ENCODE measurements around the gene RBMS2. TPM values are rescaled to one million over a fixed set of nuclear protein-coding genes. Genes with fewer than 3 reads are reported as not detected.
A peak's percentile ranks its signal among the peaks of the same experiment; 100 is the strongest.

The RBMS2 gene
- total RNA-seq, 2 experiments from 2014 or later = 10.3 to 14.5 TPM

DNA sequence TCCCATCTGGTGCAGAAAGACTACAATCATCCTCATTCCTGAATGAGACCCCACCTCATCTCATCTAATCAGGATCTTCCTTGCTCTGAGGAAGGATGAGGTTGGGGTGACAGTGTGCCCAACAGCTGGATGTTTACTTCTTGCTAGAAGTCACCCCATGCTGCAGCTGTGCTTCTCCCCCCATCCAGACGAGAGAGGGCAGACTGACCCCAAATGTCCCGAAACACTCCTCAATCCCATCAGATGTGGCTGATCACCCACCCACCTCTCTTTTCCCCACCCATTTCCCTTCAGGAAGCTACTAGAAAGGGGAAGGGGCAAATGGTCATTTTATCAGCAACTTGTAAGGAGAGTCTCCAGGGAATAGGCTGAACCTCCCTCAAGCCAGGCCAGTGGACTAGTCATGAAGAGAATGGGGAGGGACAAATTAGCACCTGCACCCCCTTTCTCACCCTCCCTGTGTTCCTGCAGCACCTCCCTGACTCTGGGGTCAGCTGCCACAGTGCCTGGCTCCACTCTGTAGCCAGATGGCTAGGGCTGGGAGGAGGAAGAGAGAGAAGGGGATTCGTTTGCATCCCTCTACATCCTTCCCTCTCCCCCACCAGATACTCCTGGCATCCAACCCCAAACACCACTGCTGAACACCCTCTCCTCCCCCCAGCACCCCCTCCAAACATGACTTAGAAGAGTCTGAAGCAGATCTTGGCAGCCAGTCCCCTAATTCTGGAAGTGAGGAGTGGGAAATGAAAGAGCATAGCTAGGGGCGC lies 111.3 kb downstream of the RBMS2 start:
- H3K36me3 Mint-ChIP-seq = peaks cover 9% of the 10 kb centered on the region
- POLR2A ChIA-PET = interaction anchor here (0.6 to 5.0 kb wide), 4 partner anchors 9 to 92 kb away, joined by 3 to 53 read pairs (median 28); partner anchors contain the start of genes ATP5F1B, NACA and PTGES3
- H3K4me1 Mint-ChIP-seq = peaks cover 61% of the 10 kb centered on the region
- H3K9me3 Mint-ChIP-seq = no peaks in the 10 kb centered on the region
- DNase-seq = no peak
- peak overlapping the region; percentile 68 for H3K27ac Mint-ChIP-seq
- ATAC-seq (ENCODE audit: low read depth) = no peak
- peak overlapping the region; percentile 97 for H3K4me3 Mint-ChIP-seq
- no peaks in the 10 kb centered on the region for H3K27me3 Mint-ChIP-seq

DNA sequence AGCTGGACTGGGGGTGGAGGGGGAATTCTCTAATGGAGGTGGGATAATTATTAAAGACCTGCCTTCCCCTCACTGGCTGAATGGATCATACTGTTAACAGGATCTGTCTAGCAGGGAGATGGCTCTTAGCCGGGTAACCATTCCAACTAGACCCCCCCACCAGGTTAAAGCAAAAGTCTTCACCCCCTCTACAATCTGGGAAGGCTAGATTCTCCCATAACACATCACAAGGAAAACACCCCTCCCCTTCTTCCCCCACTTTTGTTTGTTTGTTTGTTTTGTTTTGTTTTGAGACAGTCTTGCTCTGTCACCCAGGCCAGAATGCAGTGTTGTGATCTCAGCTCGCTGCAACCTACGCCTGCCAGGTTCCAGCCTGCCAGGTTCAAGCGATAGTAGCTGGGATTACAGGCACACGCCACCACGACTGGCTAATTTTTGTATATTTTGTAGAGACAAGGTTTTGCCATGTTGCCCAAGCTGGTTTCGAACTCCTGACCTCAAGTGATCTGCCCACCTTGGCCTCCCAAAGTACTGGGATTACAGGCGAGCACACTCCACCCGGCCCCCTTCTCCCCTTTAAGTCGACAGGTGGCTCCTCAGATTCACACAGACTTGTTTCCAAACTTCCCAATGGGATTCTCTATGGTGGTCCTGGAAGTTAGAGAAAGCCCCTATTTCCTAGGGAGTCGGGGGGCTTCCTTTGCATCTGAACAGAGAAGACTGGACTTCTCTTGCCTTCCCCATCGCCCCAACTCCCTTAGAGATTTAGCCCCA lies 112.0 kb downstream of the RBMS2 start:
- H3K27ac Mint-ChIP-seq = peak overlapping the region; percentile 91

DNA sequence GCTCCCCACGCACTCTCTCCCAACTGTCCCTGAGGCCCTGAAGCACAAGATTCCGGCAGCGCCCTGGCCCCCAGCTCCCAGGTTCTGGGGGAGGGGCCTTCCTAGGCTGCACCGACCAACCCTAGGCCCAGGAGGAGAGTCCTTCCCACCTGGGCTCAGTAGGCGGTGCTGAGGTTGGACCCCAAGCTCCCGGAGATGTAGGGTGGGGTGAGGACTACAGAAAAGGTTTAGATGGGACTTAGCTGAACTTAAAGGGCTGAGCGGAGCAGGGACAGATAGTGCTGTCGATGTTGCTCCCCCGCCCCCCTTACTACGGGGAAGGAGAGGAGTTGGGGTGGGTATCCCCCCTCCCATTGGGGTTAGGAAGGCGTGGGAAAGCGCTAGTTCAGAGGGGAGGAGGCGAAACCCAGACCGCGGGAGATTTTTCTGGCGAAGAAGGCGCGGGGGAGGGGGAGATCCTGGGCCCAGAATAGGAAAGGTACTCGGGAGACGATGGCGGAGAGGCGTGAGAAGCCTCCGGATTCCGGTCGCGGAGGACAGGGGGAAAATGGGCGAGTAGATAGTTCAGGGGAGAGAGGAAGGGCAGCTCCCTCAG lies 112.7 kb downstream of the RBMS2 start:
- POLR2A ChIA-PET = interaction anchor here (0.7 to 5.0 kb wide), 8 partner anchors 9 to 121 kb away, joined by 3 to 53 read pairs (median 8); partner anchors contain the start of genes ATP5F1B, NACA and PTGES3
- no peaks in the 10 kb centered on the region for H3K9me3 Mint-ChIP-seq
- peak overlapping the region; percentile 91 for H3K27ac Mint-ChIP-seq
- ATAC-seq (ENCODE audit: low read depth) (no peak), DNase-seq (peak; percentile 49)
- peaks cover 18% of the 10 kb centered on the region for H3K36me3 Mint-ChIP-seq
- H3K4me3 Mint-ChIP-seq = peak overlapping the region; percentile 97
- H3K27me3 Mint-ChIP-seq = no peaks in the 10 kb centered on the region
- H3K4me1 Mint-ChIP-seq = peaks cover 61% of the 10 kb centered on the region

More for the DNA sequence above, 112.0 kb downstream of the RBMS2 start:
- Mint-ChIP-seq H3K9me3 (no peaks in the 10 kb centered on the region), H3K4me1 (peaks cover 59% of the 10 kb centered on the region), H3K4me3 (peak overlapping the region; percentile 97), H3K27me3 (no peaks in the 10 kb centered on the region), H3K36me3 (peaks cover 14% of the 10 kb centered on the region)
- ATAC-seq (ENCODE audit: low read depth) (no peak), DNase-seq (no peak)
- POLR2A ChIA-PET = interaction anchor here (0.6 to 5.0 kb wide), 7 partner anchors 8 to 120 kb away, joined by 3 to 53 read pairs (median 5); partner anchors contain the start of genes ATP5F1B, NACA and PTGES3

DNA sequence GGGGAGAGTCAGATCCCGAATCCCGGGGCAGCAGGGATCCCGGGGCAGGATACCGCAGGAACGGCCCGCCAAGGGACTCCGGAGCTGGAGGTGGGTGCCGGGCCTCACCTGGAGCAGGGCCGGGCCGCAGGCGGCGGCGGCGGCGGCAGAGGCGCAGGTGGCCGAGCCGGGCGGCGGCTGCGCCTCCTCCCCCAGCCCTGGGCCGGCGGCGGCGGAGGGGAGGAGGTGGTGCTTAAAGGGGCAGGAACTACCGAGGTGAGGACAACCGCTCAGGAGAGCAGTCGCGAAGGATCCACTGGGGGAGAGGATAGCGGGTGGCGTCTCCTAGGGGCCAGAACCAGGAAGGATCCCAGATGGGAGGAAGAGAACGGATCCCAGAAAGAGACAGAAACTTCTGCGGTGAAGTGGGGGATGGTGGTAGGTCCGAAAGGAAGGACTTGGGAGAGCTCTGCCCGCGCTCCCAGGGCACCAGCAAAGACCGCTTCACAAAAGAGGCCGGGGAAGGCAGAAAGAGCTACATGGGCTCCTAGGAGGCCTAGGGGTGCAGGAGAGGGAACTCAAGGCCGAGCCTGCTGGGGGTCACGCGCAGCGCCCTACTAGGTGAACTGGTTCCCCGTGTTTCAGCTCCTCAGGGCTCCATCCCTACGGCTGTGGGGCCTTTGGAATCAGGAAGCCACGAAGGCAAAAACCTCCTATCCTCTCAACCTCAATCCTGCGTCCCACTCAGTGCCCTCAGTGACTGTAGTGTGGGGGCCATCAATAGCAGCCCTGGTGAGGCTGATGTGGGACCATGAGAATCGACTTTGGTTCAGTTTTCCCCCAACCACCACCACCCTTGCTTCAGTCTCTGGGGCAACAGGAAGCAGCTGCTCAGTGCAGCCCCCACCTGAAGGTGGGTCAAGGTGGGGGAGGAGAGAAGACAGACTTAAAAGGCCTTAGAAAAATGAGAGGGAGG lies 113.5 kb downstream of the RBMS2 start:
- no peaks in the 10 kb centered on the region for H3K27me3 Mint-ChIP-seq
- POLR2A ChIA-PET = interaction anchor here (0.5 to 5.0 kb wide), 17 partner anchors 10 to 477 kb away, joined by 3 to 53 read pairs (median 6); partner anchors contain the start of genes ATP5F1B, NACA, PRIM1 and PTGES3
- peaks cover 63% of the 10 kb centered on the region for H3K4me1 Mint-ChIP-seq
- peak overlapping the region; percentile 95 for H3K27ac Mint-ChIP-seq
- peak; percentile 40 for ATAC-seq (ENCODE audit: low read depth)
- peaks cover 22% of the 10 kb centered on the region for H3K36me3 Mint-ChIP-seq
- peak; percentile 81 for DNase-seq
- no peaks in the 10 kb centered on the region for H3K9me3 Mint-ChIP-seq
- peak overlapping the region; percentile 97 for H3K4me3 Mint-ChIP-seq

DNA sequence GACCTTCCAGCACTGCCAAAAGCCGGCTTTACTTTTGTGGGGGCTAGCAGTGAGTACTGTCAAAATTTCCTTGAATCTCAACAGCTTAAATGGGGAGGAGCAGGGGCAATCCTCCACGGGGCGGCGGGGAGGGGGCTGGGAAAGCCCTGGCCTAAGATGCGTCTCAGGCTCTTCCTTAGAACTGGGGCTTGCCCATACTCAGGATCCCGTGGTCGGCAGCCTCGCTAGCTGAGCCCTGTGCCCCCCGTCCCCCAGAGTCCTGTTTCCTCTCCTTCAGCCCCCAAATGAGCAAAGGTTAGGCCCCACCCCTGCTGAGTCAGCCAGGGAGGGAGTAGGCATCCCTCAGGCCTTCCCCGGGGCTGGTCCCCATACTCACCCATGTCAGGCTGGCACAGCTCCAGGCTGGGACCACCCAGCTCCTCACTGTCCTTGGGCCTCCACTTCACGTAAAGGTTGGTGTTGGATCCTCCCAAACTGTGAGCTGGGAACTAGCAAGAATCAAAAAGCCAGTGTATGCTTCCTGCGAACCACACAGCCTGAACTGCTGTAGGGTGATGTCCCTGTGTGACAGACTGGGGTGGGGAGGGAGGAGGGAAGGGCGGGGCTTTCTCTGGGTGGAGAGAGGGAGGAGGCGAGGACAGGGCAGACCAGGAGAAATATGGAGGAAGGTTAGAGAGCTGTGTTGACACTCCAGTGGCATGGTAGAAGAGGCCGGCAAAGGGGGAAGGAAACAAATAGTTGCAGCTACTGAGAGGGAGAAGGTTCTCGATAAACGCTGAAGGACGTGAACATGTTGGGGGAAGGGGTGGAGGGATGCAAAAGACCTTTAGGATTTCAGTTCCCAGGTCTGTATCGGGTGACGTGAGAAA lies 114.4 kb downstream of the RBMS2 start:
- Mint-ChIP-seq H3K27me3 (no peaks in the 10 kb centered on the region), H3K4me3 (peak overlapping the region; percentile 97), H3K9me3 (no peaks in the 10 kb centered on the region), H3K36me3 (peaks cover 26% of the 10 kb centered on the region), H3K4me1 (peaks cover 59% of the 10 kb centered on the region), H3K27ac (peak overlapping the region; percentile 95)
- POLR2A ChIA-PET = interaction anchor here (0.5 to 5.0 kb wide), 18 partner anchors 7 to 476 kb away, joined by 3 to 53 read pairs (median 6); partner anchors contain the start of genes ATP5F1B, NACA, PRIM1 and PTGES3
- DNase-seq (peak; percentile 82), ATAC-seq (ENCODE audit: low read depth) (peak; percentile 72)

DNA sequence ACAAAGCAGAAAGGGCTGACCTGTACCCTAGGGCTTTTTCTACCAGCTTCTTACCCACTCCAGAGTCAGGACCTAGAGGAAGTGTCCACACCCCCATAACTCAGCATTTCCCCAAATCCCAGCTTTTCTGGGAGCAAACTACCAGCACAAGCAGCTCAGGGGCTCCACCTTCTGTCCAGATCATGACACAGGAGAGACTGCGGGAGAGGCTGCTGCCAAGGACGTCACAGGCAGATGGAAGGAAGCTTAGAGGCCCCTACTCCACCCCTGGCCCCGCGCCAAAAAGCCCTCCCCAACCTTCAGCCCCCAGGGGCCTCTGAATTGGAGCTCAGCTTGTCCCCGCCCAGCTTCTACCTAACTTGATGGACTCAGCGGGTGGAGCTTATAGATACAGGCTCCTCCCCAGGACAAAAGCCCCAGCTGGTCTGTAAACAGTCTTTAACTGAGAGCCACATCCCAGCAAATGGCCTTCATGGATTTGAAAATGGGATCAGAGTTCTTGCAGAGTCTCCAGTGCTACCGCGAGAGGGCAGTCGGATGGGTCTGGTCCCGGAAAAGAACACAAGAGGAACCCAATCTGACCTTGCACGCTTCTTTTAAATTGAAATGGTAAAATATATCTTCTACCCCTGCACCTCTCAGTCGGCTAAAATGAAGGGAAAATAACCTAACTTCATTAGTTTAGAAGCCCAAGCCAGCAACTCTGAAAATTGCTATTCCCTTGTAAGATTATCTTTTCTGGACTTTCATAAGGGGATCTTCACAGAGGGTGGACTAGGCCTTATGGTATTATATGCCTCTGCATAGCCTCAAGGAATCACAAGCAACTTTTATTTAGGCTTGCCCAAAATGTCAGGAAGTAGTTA lies 115.3 kb downstream of the RBMS2 start:
- H3K27me3 Mint-ChIP-seq = no peaks in the 10 kb centered on the region
- peaks cover 26% of the 10 kb centered on the region for H3K36me3 Mint-ChIP-seq
- ATAC-seq (ENCODE audit: low read depth) = peak; percentile 65
- H3K4me1 Mint-ChIP-seq = peaks cover 53% of the 10 kb centered on the region
- peak; percentile 92 for DNase-seq
- no peaks in the 10 kb centered on the region for H3K9me3 Mint-ChIP-seq
- H3K4me3 Mint-ChIP-seq = peak overlapping the region; percentile 97
- H3K27ac Mint-ChIP-seq = peak overlapping the region; percentile 95
- POLR2A ChIA-PET = interaction anchor here (1.1 to 5.0 kb wide), 14 partner anchors 8 to 475 kb away, joined by 3 to 53 read pairs (median 8); partner anchors contain the start of genes ATP5F1B, NACA, PRIM1 and PTGES3

DNA sequence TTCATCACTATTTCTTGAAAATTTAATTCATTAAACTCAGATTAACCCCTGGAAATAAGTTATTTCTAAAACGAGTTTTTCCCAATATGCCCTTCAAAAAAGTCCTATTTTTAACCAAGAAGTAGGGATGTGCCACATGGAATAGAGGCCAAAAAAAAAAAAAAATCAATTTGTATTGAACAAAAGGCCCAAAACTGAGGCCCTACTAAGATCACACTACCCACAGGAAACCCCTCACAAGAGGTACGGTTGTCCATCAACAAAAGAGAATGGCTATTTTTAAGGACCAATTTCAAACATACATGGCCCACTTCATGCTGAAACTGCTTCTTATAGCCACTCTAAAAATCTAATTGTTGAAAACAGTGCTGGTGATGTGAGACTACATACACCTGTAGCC lies 116.0 kb downstream of the RBMS2 start:
- Mint-ChIP-seq H3K4me1 (peaks cover 49% of the 10 kb centered on the region), H3K27ac (peak overlapping the region; percentile 95), H3K9me3 (no peaks in the 10 kb centered on the region), H3K36me3 (peaks cover 28% of the 10 kb centered on the region), H3K27me3 (no peaks in the 10 kb centered on the region), H3K4me3 (no peak overlapping the region)
- ATAC-seq (ENCODE audit: low read depth) (no peak), DNase-seq (no peak)
- POLR2A ChIA-PET = interaction anchor here (0.8 kb wide), 1 partner anchor 87 kb away, joined by 3 read pairs; no protein-coding TSS in a partner anchor

DNA sequence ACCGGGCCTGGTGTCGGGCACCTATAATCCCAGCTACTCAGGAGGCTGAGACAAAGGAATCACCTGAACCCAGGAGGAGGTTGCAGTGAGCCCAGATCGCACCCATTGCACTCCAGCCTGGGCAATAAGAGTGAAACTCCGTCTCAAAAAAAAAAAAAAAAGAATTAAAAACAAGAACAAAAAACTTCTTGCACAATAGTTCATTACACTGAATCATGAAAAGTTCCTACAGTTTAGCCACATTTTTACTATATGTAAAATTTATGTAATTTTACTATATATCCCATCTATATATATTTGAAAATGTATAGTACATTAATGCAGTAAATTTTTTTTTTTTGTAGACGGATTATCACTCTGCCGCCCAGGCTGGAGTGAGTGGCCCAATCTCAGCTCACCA lies 119.6 kb downstream of the RBMS2 start:
- Mint-ChIP-seq H3K4me1 (peaks cover 47% of the 10 kb centered on the region), H3K27ac (no peak overlapping the region), H3K9me3 (no peaks in the 10 kb centered on the region), H3K36me3 (peaks cover 50% of the 10 kb centered on the region), H3K27me3 (no peaks in the 10 kb centered on the region), H3K4me3 (no peak overlapping the region)
- DNase-seq (no peak), ATAC-seq (ENCODE audit: low read depth) (no peak)
- POLR2A ChIA-PET = interaction anchor here (0.7 to 1.1 kb wide), 2 partner anchors 12 to 83 kb away, joined by 3 to 4 read pairs; no protein-coding TSS in a partner anchor

DNA sequence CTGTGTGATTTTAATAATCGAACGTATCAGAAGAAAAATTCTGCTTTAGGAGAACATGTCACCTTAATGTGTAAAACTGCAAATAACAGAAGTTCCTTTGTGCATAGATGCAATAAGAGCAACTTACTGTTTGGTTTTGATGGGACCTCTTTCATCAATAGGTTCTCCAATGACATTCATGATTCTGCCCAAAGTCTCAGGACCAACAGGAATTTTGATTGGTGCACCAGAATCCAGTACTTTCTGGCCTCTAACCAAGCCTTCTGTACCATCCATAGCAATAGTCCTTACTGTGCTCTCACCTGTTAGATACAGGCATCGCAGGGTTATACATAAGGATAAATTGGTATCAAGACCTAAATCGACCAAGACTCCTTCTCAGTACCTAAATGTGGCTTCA lies 123.0 kb downstream of the RBMS2 start:
- H3K27ac Mint-ChIP-seq = peak overlapping the region; percentile 99
- POLR2A ChIA-PET = interaction anchor here (1.0 to 5.3 kb wide), 8 partner anchors 9 to 81 kb away, joined by 3 to 65 read pairs (median 12); partner anchors contain the start of genes BAZ2A, NACA and PTGES3
- H3K4me1 Mint-ChIP-seq = peaks cover 33% of the 10 kb centered on the region
- DNase-seq = no peak
- H3K9me3 Mint-ChIP-seq = no peaks in the 10 kb centered on the region
- H3K36me3 Mint-ChIP-seq = peaks cover 37% of the 10 kb centered on the region
- H3K27me3 Mint-ChIP-seq = no peaks in the 10 kb centered on the region
- ATAC-seq (ENCODE audit: low read depth) = no peak
- H3K4me3 Mint-ChIP-seq = peak overlapping the region; percentile 96

DNA sequence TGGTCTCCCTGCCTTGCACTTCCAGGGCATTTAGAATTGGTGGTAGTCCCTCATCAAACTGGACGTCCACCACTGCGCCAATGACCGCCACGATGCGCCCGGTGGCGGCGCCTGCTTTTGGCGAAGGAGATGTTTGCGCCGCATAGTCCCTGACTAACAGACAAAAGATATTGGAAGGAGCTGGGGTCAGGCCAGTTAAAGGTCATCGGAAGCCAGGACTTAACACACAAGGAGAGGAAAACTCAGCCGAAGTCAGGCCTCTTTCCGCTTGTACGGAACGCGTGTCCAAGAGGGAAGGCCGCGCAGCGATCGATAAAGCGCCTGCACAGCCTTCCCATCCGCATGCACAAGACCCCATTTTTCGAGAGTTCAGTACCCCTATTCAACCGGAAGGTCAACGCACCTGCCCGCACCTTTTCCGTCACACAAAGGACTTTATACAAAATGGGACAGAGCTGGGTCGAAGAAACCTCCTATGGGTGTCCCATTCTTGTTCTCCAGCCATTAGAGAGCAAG lies 123.6 kb downstream of the RBMS2 start:
- peaks cover 31% of the 10 kb centered on the region for H3K4me1 Mint-ChIP-seq
- peak overlapping the region; percentile 99 for H3K27ac Mint-ChIP-seq
- DNase-seq = peak; percentile 40
- peak overlapping the region; percentile 96 for H3K4me3 Mint-ChIP-seq
- ATAC-seq (ENCODE audit: low read depth) = no peak
- peaks cover 32% of the 10 kb centered on the region for H3K36me3 Mint-ChIP-seq
- H3K27me3 Mint-ChIP-seq = no peaks in the 10 kb centered on the region
- H3K9me3 Mint-ChIP-seq = no peaks in the 10 kb centered on the region
- POLR2A ChIA-PET = interaction anchor here (0.6 to 5.3 kb wide), 13 partner anchors 10 to 285 kb away, joined by 3 to 65 read pairs (median 5); partner anchors contain the start of genes BAZ2A, NACA, PTGES3 and STAT2
